WERI-Rb-1 (cell line): ENCODE data around the gene RIMBP2.

ENCODE experiments used
- DNase-seq: peaks from one replicate; pipeline ENCODE4 v3.0.0-alpha.2; 2020
- H3K27ac ChIP-seq: fragments of 250-450 bp; sonication (Bioruptor Pico); 2 replicates; pipeline ENCODE4 v1.5.1; 2020; ENCODE audit warnings: mild to moderate bottlenecking, moderate library complexity
- H3K27me3 ChIP-seq: fragments of 250-450 bp; sonication (Bioruptor Pico); 2 replicates; pipeline ENCODE4 v1.5.1; 2021; ENCODE audit warnings: mild to moderate bottlenecking, low read depth, moderate library complexity; ENCODE audit not compliant: insufficient read depth, severe bottlenecking
- H3K36me3 ChIP-seq: fragments of 250-450 bp; sonication (Bioruptor Pico); 2 replicates; pipeline ENCODE4 v1.5.1; 2020; ENCODE audit warnings: mild to moderate bottlenecking, moderate library complexity
- H3K4me3 ChIP-seq: 2 replicates; pipeline ENCODE4 v1.5.1; 2011; ENCODE audit warnings: low read depth, mild to moderate bottlenecking, control low read depth, low read length
- H3K9me3 ChIP-seq: fragments of 250-450 bp; sonication (Bioruptor Pico); 2 replicates; pipeline ENCODE4 v1.5.1; 2021; ENCODE audit warnings: mild to moderate bottlenecking, moderate library complexity; ENCODE audit not compliant: severe bottlenecking
- TF ChIP-seq, protein P1 (sequence below): IDR thresholded peaks from 2 replicates; pipeline ENCODE4 v1.5.1; 2011; ENCODE audit warnings: low read depth, mild to moderate bottlenecking, control low read depth, inconsistent platforms, low read length

RIMBP2 gene

DNA sequence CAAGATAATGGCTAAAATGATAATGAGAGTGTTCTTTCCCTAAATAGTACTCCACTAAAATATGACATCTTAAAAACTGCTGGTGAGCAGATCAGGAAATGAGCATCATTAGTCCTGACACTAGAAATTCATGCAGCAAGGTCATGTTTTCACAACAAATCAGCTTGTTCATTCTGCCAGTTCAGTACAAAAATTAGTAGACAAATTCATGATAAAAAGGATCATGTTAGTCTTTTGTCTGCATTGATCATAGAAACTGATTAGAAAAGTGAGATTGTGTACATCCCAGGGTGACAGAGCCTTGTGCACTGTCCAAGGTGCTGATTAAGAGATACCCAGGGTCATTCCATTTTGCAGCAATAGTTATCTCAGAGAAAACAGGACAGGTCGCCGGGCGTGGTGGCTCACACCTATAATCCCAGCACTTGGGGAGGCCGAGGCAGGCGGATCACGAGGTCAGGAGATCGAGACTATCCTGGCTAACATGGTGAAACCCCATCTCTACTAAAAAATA, 163.6 kb downstream of the RIMBP2 start:
- Histone ChIP-seq H3K9me3 (peaks cover 14% of the 10 kb centered on the region), H3K36me3 (no peaks in the 10 kb centered on the region), H3K4me3 (no peak overlapping the region), H3K27ac (no peak overlapping the region), H3K27me3 (no peaks in the 10 kb centered on the region)
- DNase-seq = no peak
- TF ChIP-seq, protein P1, sequence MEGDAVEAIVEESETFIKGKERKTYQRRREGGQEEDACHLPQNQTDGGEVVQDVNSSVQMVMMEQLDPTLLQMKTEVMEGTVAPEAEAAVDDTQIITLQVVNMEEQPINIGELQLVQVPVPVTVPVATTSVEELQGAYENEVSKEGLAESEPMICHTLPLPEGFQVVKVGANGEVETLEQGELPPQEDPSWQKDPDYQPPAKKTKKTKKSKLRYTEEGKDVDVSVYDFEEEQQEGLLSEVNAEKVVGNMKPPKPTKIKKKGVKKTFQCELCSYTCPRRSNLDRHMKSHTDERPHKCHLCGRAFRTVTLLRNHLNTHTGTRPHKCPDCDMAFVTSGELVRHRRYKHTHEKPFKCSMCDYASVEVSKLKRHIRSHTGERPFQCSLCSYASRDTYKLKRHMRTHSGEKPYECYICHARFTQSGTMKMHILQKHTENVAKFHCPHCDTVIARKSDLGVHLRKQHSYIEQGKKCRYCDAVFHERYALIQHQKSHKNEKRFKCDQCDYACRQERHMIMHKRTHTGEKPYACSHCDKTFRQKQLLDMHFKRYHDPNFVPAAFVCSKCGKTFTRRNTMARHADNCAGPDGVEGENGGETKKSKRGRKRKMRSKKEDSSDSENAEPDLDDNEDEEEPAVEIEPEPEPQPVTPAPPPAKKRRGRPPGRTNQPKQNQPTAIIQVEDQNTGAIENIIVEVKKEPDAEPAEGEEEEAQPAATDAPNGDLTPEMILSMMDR = no peak

DNA sequence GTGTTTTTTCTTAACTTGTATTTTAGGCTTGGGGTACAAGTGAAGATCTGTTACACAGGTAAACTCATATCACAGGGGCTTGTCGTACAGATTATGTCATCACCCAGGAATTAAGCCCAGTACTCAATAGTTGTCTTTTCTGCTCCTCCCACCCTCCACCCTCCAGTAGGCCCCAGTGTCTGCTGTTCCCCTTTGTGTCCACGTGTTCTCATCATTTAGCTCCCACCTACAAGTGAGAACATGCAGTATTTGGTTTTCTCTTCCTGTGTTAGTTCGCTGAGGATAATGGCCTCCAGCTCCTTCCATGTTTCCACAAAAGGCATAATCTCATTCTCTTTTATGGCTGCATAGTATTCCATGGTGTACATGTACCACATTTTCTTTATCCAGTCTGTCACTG, 166.7 kb downstream of the RIMBP2 start:
- Histone ChIP-seq H3K36me3 (no peaks in the 10 kb centered on the region), H3K27me3 (no peaks in the 10 kb centered on the region), H3K27ac (no peak overlapping the region), H3K9me3 (peaks cover 14% of the 10 kb centered on the region), H3K4me3 (no peak overlapping the region)
- no peak for DNase-seq
- TF ChIP-seq, protein P1 = no peak

DNA sequence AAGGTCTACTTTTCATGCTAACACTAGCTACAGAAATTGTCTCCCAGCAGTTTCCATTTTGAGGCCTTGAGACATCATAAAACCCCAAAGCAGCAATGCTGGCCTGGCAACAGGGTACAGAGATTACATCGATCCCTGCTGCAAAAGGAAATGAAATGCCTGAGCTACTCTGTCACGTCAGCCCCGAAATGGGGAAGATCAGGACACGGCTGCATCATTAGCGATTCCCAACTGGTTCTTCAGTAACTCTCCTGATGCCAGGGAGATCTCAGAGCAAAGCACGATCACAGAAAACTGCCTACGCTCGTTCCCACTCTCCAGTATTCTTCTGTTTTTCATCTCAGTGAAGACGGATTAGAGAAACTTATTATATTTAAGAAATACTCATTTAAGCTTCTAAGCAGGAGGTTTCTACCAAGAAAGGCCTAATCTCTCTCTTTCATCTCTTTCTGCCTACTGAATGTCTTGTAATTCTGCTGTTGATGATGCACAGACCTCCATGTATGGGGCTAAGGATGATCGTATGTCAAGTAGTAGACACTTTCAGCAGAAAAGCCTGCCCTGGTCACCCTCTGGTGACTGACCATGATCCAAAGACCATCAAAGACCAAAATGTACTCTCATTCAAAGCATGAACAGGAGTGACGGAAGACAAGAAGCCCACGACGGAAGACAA, 168.5 kb downstream of the RIMBP2 start:
- no peak overlapping the region for H3K27ac ChIP-seq
- TF ChIP-seq, protein P1 = no peak
- DNase-seq = no peak
- no peak overlapping the region for H3K4me3 ChIP-seq
- H3K27me3 ChIP-seq = no peaks in the 10 kb centered on the region
- H3K36me3 ChIP-seq = no peaks in the 10 kb centered on the region
- peaks cover 14% of the 10 kb centered on the region for H3K9me3 ChIP-seq

DNA sequence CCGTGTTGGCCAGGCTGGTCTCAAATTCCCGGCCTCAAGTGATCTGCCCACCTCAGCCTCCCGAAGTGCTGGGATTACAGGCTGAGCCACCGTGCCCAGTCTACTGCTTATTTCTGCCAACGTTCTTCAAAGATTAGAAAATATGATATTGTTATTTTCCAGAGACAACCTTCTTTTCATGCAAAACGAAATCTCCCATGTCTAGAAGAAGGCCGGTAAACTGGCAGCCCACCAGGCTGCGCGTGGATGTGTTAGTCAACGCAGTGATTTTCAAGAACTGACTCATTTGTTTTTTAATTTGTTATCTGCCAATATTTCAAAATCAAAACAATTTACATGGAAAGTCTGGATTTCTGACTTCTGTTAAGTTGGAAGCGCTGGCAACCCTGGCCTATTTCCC, 169.6 kb downstream of the RIMBP2 start:
- H3K27ac ChIP-seq = no peak overlapping the region

DNA sequence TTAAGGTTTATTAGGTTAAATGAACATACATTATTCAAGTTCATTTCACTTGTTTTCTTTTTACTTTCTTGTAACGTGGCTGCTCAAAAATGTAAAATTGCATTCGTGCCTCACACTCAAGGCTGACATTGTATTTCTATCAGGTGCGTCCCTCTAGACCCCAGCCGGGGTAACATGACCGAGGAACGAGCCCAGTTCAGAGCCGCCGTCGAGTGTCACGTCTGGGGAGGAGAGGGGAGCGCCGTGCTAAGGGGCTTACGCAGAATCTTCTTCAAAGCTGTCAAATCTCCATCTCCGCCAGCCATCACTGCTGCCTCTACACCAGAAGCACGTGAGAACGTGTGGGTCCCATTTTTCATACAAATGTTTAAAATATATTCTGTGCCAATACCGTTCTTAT, 170.6 kb downstream of the RIMBP2 start:
- Histone ChIP-seq H3K9me3 (peaks cover 1% of the 10 kb centered on the region), H3K4me3 (no peak overlapping the region), H3K27ac (no peak overlapping the region), H3K36me3 (no peaks in the 10 kb centered on the region), H3K27me3 (no peaks in the 10 kb centered on the region)
- TF ChIP-seq, protein P1 = no peak
- DNase-seq = no peak

More for the DNA sequence above, 169.6 kb downstream of the RIMBP2 start:
- H3K9me3 ChIP-seq = peaks cover 12% of the 10 kb centered on the region
- no peaks in the 10 kb centered on the region for H3K27me3 ChIP-seq
- H3K4me3 ChIP-seq = no peak overlapping the region
- no peaks in the 10 kb centered on the region for H3K36me3 ChIP-seq
- DNase-seq = no peak
- TF ChIP-seq, protein P1 = no peak

DNA sequence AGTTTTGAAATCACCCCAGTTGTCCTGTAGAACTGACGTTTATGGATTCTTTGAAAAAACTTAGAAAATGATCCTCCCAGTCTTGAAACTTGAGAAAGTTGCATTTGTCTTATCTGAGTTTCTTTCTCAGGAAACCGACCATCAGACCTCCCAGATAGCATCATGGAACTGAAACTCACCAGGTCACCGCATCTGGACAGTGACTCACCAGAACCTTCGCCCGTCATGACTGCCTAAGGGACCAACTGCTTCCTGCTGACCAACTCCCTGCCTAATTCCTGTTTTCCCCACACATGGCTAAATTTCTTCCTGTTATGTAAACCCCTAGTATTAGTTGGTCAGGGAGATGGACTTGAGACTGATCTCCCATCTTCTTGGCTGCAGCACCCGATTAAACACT, 175.7 kb downstream of the RIMBP2 start:
- Histone ChIP-seq H3K27ac (no peak overlapping the region), H3K4me3 (no peak overlapping the region), H3K9me3 (no peaks in the 10 kb centered on the region), H3K27me3 (no peaks in the 10 kb centered on the region), H3K36me3 (no peaks in the 10 kb centered on the region)
- DNase-seq = no peak
- TF ChIP-seq, protein P1 = no peak
